NCI-H2196 (cell line): ENCODE data around the gene QPRT.
"Not testable (repeated sequence)": the region's sequence is repeated elsewhere in the genome, so short reads cannot be mapped to it uniquely, and the experiment has no call there.

Source experiments
- DNase-seq: peaks from one replicate; lab custom pipeline; 2025; ENCODE audit not compliant: unreplicated experiment; lab: John Stamatoyannopoulos, UW

QPRT gene

DNA sequence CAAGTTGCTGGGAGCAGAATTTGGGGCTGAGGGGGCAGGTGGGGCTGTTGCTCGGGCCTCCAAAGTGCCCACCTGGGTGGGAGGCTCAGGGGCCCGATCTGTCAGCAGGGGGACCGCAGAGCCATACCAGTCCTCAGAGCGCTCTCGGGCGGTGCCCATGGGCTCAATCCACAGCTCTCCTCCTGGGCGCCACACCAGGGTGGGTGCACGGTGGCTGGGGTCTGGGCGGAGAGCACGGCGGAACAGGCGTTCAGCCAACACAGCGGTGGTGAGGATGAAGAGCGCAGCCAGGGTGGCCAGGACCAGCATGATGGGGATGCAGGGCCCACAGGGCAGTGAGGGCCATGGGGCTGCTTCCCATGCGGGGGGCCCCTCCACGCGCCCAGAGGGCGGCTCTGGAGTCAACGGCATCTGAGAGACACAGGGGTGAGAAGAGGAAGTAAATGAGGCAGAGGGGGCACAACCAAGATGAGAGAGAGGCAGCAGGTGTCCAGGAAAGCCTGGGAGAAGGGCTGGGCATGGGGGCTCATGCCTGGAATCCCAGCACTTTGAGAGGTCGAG is 65.6 kb downstream of the QPRT start:
- DNase-seq, result no peak

DNA sequence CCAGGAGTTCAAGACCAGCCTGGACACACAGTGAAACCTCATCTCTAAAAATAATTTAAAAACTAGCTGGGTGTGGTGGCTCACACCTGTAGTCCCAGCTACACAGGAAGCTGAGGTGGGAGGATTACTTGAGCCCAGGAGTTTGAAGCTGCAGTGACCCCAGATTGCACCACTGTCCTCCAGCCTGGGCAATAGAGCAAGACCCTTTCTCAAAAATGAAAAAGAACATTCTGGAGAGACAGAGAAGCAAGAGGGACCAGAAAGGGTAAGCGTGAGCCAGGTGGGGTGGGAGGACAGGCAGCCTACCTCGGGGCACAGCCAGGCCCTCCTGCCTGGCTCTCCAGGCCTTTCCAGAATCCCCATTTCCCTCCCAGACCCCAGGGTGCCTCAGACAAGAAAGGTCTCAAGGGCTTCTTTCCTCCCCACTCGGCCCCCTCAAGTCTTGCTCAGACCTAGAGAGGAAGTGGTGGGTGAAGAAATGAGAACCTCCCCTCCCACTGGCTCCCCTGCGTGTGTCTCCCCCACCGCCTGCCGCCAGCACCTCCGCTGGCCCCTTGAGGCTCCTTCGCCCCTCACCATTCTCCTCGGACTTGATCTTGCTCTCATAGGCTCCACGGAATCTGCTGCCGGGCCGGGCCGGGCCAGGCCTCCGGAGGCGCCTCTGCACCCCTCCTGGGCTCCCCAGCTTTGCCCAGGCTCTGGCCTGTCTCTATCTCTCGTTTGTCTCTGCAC is 66.3 kb downstream of the QPRT start:
- DNase-seq, result no peak

DNA sequence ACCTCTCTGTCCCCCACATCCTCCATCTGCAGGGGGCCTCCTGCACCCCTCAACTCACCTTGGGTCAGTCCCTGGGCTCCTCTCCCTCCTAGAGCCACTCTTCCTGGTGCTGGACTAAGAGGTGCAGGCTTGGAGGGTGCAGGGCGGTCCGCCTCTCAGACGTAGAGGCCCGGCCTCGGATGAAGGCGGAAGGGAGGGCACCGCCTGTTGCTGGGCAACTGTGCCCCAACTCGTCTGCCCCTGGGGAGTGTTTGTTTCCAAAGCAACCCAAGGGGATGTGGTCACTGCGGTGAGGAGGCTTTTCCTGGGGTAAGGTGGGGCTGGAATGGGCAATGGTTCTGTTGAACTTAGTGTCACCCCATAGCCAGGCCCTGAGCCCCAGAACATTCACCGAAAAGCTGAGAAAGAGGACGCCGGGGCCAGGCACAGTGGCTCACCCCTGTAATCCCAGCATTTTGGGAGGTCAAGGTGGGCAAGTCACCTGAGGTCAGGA is 66.9 kb downstream of the QPRT start, which contains the start of gene C16orf54:
TSS of gene C16orf54 (minus strand) at position 138 of the 493 bp plus-strand sequence. CDS start 1,039 bp downstream, outside the sequence.
- DNase-seq, result no peak

DNA sequence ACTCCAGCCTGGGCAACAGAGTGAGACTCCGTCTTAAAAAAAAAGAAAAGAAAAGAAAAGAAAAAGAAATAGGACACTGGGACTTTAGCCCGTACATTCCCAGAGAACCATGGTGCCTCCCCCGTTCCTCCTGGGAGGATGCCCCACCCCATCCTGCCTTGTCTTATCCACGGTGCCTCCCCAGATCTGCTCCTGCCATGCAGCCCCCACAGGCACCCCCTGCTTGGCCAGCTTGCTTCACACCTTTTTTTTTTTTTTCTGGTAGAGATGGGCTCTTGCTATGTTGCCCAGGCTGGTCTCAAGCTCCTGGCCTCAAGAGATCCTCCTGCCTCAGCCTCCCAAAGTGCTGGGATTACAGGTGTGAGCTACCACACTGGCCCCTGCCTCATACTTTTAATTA is 67.5 kb downstream of the QPRT start:
- DNase-seq, result not testable (repeated sequence)
